H9 (cell line): ENCODE results near the gene VENTX. TPM values are rescaled to one million over a fixed set of nuclear protein-coding genes. Genes with fewer than 3 reads are reported as not detected.

Experiments
- DNase-seq: peaks from one replicate; pipeline ENCODE4 v3.0.0-alpha.2; 2017
- H2AFZ ChIP-seq: one replicate; pipeline ENCODE4 v1.6.1; 2013; ENCODE audit warnings: mild to moderate bottlenecking, low read length, control low read depth, moderate library complexity
- H2AK5ac ChIP-seq: 2 replicates; pipeline ENCODE4 v1.6.1; 2013; ENCODE audit warnings: low read length, control low read depth, mixed read lengths; ENCODE audit not compliant: insufficient read length
- H2BK120ac ChIP-seq: one replicate; pipeline ENCODE4 v1.6.1; 2013; ENCODE audit warnings: low read depth, mild to moderate bottlenecking, low read length, control low read depth, inconsistent platforms; ENCODE audit not compliant: poor library complexity, severe bottlenecking
- H2BK12ac ChIP-seq: 2 replicates; pipeline ENCODE4 v1.6.1; 2013; ENCODE audit warnings: low read length, control low read depth, mixed read lengths, low read depth; ENCODE audit not compliant: insufficient read length
- H2BK15ac ChIP-seq: 2 replicates; pipeline ENCODE4 v1.6.1; 2013; ENCODE audit warnings: low read depth, low read length, control low read depth
- H2BK20ac ChIP-seq: one replicate; pipeline ENCODE4 v1.6.1; 2013; ENCODE audit warnings: low read depth, mild to moderate bottlenecking, low read length, control low read depth, inconsistent platforms; ENCODE audit not compliant: poor library complexity, severe bottlenecking
- H2BK5ac ChIP-seq: 2 replicates; pipeline ENCODE4 v1.6.1; 2013; ENCODE audit warnings: low read length, control low read depth, mixed read lengths; ENCODE audit not compliant: insufficient read length
- H3K14ac ChIP-seq: 2 replicates; pipeline ENCODE4 v1.6.1; 2013; ENCODE audit warnings: low read length, control low read depth; ENCODE audit not compliant: insufficient read depth
- H3K18ac ChIP-seq: 2 replicates; pipeline ENCODE4 v1.6.1; 2013; ENCODE audit warnings: low read depth, mild to moderate bottlenecking, mixed read lengths, low read length, control low read depth; ENCODE audit not compliant: insufficient read length
- H3K23ac ChIP-seq: 2 replicates; pipeline ENCODE4 v1.6.1; 2013; ENCODE audit warnings: low read length, control low read depth, mixed read lengths, low read depth; ENCODE audit not compliant: insufficient read length
- H3K23me2 ChIP-seq: 2 replicates; pipeline ENCODE4 v1.6.1; 2013; ENCODE audit warnings: low read depth, mild to moderate bottlenecking, mixed read lengths, low read length, control low read depth; ENCODE audit not compliant: insufficient read length, poor library complexity, severe bottlenecking
- H3K27ac ChIP-seq: 2 replicates; pipeline ENCODE4 v1.5.1; 2013; ENCODE audit warnings: low read length, control low read depth, mixed read lengths, low read depth; ENCODE audit not compliant: insufficient read length
- H3K27me3 ChIP-seq: 2 replicates; pipeline ENCODE4 v1.6.1; 2013; ENCODE audit warnings: low read length, control low read depth, inconsistent platforms; ENCODE audit not compliant: insufficient read depth
- H3K4ac ChIP-seq: 2 replicates; pipeline ENCODE4 v1.6.1; 2013; ENCODE audit warnings: low read depth, mild to moderate bottlenecking, control low read depth, inconsistent platforms, low read length, moderate library complexity
- H3K4me1 ChIP-seq: 2 replicates; pipeline ENCODE4 v1.6.1; 2013; ENCODE audit warnings: low read length, control low read depth, inconsistent platforms; ENCODE audit not compliant: insufficient read depth
- H3K4me2 ChIP-seq: 2 replicates; pipeline ENCODE4 v1.6.1; 2013; ENCODE audit warnings: low read length, control low read depth, mixed read lengths; ENCODE audit not compliant: insufficient read length, insufficient read depth
- H3K56ac ChIP-seq: 2 replicates; pipeline ENCODE4 v1.6.1; 2013; ENCODE audit warnings: low read depth, mild to moderate bottlenecking, mixed read lengths, low read length, control low read depth; ENCODE audit not compliant: insufficient read length
- H3K79me1 ChIP-seq: 2 replicates; pipeline ENCODE4 v1.6.1; 2013; ENCODE audit warnings: low read depth, mild to moderate bottlenecking, moderate library complexity, low read length, control low read depth, inconsistent platforms; ENCODE audit not compliant: insufficient read depth, poor library complexity, severe bottlenecking
- H3K79me2 ChIP-seq: 2 replicates; pipeline ENCODE4 v1.6.1; 2013; ENCODE audit warnings: low read length, control low read depth, inconsistent platforms; ENCODE audit not compliant: insufficient read depth
- H3K9ac ChIP-seq: 2 replicates; pipeline ENCODE4 v1.6.1; 2013; ENCODE audit warnings: low read length, control low read depth, mixed read lengths; ENCODE audit not compliant: insufficient read length; ENCODE audit errors: extremely low read depth
- H3K9me3 ChIP-seq: one replicate; pipeline ENCODE4 v1.6.1; 2013; ENCODE audit warnings: low read depth, low read length, inconsistent platforms; ENCODE audit not compliant: control insufficient read depth
- H3T11ph ChIP-seq: one replicate; pipeline ENCODE4 v1.6.1; 2013; ENCODE audit warnings: mild to moderate bottlenecking, low read length, control low read depth, inconsistent platforms
- H4K20me1 ChIP-seq: one replicate; pipeline ENCODE4 v1.6.1; 2013; ENCODE audit not compliant: control insufficient read depth, insufficient read length, insufficient read depth
- H4K5ac ChIP-seq: 2 replicates; pipeline ENCODE4 v1.6.1; 2013; ENCODE audit warnings: low read depth, mild to moderate bottlenecking, mixed read lengths, low read length, control low read depth; ENCODE audit not compliant: insufficient read length
- H4K8ac ChIP-seq: replicated peaks from 2 replicates; pipeline ENCODE4 v1.6.1; 2013; ENCODE audit warnings: low read length, control low read depth, mixed read lengths, low read depth; ENCODE audit not compliant: insufficient read length
- H4K91ac ChIP-seq: 2 replicates; pipeline ENCODE4 v1.6.1; 2013; ENCODE audit warnings: low read depth, mild to moderate bottlenecking, moderate library complexity, mixed read lengths, low read length, control low read depth; ENCODE audit not compliant: insufficient read length
- H3K27ac Mint-ChIP-seq, 3 experiments: 2 replicates in 2 of 3; 3 replicates in 1 of 3; pipeline ENCODE4 v1.8.0; 2020 to 2021; ENCODE audit warnings: mixed read lengths in 3 of 3, mild to moderate bottlenecking in 1 of 3, moderate library complexity in 1 of 3
- H3K27me3 Mint-ChIP-seq: 2 replicates; pipeline ENCODE4 v1.8.0; 2021; ENCODE audit warnings: low read depth, mild to moderate bottlenecking, moderate library complexity, mixed read lengths
- H3K36me3 Mint-ChIP-seq, 3 experiments: 2 replicates in 2 of 3; 3 replicates in 1 of 3; pipeline ENCODE4 v1.8.0; 2020 to 2021; ENCODE audit warnings: low read depth in 3 of 3, mixed read lengths in 3 of 3; ENCODE audit not compliant: insufficient read depth in 1 of 3
- H3K4me1 Mint-ChIP-seq, 2 experiments: 2 replicates each; pipeline ENCODE4 v1.8.0; 2020; ENCODE audit warnings: mixed read lengths in 2 of 2
- H3K4me3 Mint-ChIP-seq, 2 experiments: 2 replicates in 1 of 2; 3 replicates in 1 of 2; pipeline ENCODE4 v1.8.0; 2020 to 2021; ENCODE audit warnings: mild to moderate bottlenecking in 2 of 2, mixed read lengths in 2 of 2, moderate library complexity in 1 of 2
- H3K9me3 Mint-ChIP-seq, 2 experiments: 2 replicates in 1 of 2; 3 replicates in 1 of 2; pipeline ENCODE4 v1.8.0; 2020; ENCODE audit warnings: mild to moderate bottlenecking in 2 of 2, mixed read lengths in 2 of 2, moderate library complexity in 1 of 2
- WGBS: extraction: QIAGEN DNeasy Blood & Tissue Kit; methylation state at CpG from one replicate; pipeline ENCODE4 v1.1.7; 2013; ENCODE audit warnings: missing lambda C conversion rate, low lambda C conversion rate, mixed read lengths; ENCODE audit not compliant: insufficient read length; ENCODE audit errors: extremely low coverage; 5-methylcytosine and 5-hydroxymethylcytosine counted together
- total RNA-seq: library from RNA; stranded (reverse); gene quantifications from 2 replicates; pipeline ENCODE4 v1.2.1, GENCODE V29; 2021
- TF ChIP-seq, protein P1 (sequence below): fragments of 200-600 bp; sonication (generic); conservative IDR thresholded peaks from 3 replicates; pipeline ENCODE4 v1.8.0; 2021; ENCODE audit warnings: antibody characterized with exemption, mild to moderate bottlenecking

Gene VENTX
- total RNA-seq, 1 experiment from 2014 or later: 10.9 TPM

DNA sequence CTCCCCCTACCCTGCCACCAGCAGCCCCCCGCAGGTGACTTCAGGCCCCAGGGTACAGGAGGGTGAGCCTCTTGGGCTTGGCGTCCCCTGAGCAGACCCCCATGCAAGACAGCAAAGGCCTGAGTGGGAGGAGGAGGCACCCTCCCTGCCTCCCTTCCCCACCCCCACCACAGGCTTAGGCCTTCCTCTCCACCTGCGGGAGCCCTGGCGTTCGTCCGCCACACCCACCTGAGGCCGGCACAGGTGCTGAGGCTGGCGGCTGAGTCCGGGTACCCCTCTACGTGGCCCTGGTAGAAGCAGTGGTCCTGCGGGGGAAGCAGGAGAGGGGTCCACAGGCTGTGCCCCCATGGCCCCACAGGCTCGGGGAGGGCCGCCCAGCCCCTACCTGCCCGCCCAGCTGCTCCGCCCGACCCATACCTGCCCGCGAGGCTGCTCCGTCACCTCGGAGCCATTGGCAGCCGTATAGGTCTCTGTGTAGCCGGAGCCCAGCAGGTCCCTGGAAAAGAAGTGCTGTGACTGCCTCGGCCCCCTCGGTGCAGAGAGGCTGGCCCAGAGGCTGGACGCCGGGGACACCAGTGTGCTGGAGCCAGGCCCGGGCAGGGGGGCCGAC lies 36.0 kb downstream of the VENTX start:
- Mint-ChIP-seq H3K4me3 (no peak overlapping the region), H3K36me3 (no peaks in the 10 kb centered on the region), H3K9me3 (no peaks in the 10 kb centered on the region), H3K27me3 (peaks cover 11% of the 10 kb centered on the region), H3K4me1 (peaks cover 3 to 7% of the 10 kb centered on the region in 2 experiments; a peak in 3 of 4 replicates), H3K27ac (no peak overlapping the region)
- no peak overlapping the region for H2AK5ac ChIP-seq
- H4K5ac ChIP-seq: no peak overlapping the region
- H2BK12ac ChIP-seq: no peak overlapping the region
- no peak overlapping the region for H3T11ph ChIP-seq
- H3K79me2 ChIP-seq: no peaks in the 10 kb centered on the region
- H3K4me2 ChIP-seq: no peak overlapping the region
- H2BK5ac ChIP-seq: no peak overlapping the region
- TF ChIP-seq, protein P1, sequence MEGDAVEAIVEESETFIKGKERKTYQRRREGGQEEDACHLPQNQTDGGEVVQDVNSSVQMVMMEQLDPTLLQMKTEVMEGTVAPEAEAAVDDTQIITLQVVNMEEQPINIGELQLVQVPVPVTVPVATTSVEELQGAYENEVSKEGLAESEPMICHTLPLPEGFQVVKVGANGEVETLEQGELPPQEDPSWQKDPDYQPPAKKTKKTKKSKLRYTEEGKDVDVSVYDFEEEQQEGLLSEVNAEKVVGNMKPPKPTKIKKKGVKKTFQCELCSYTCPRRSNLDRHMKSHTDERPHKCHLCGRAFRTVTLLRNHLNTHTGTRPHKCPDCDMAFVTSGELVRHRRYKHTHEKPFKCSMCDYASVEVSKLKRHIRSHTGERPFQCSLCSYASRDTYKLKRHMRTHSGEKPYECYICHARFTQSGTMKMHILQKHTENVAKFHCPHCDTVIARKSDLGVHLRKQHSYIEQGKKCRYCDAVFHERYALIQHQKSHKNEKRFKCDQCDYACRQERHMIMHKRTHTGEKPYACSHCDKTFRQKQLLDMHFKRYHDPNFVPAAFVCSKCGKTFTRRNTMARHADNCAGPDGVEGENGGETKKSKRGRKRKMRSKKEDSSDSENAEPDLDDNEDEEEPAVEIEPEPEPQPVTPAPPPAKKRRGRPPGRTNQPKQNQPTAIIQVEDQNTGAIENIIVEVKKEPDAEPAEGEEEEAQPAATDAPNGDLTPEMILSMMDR: no peak
- H3K9me3 ChIP-seq: no peaks in the 10 kb centered on the region
- H2BK15ac ChIP-seq: no peak overlapping the region
- WGBS: no CpG with 5 or more reads among the region's 28 CpGs
- H4K91ac ChIP-seq: no peak overlapping the region
- no peaks in the 10 kb centered on the region for H3K79me1 ChIP-seq
- H2BK120ac ChIP-seq: no peak overlapping the region
- H3K14ac ChIP-seq: no peak overlapping the region
- no peak overlapping the region for H4K8ac ChIP-seq
- no peak overlapping the region for H3K4ac ChIP-seq
- no peak overlapping the region for H3K18ac ChIP-seq
- no peak for DNase-seq
- H3K27me3 ChIP-seq: no peaks in the 10 kb centered on the region; the same call in 1 of the 2 replicates
- H3K23ac ChIP-seq: no peak overlapping the region
- peaks cover 7% of the 10 kb centered on the region for H3K23me2 ChIP-seq
- no peak overlapping the region for H2BK20ac ChIP-seq
- H3K56ac ChIP-seq: no peak overlapping the region
- H2AFZ ChIP-seq: no peak overlapping the region
- H3K27ac ChIP-seq: no peak overlapping the region
- no peaks in the 10 kb centered on the region for H3K4me1 ChIP-seq
- H4K20me1 ChIP-seq: no peaks in the 10 kb centered on the region
- H3K9ac ChIP-seq: no peak overlapping the region
